Keratinocyte (primary cell): ENCODE data around the gene CUEDC2. TPM values are rescaled to one million over a fixed set of nuclear protein-coding genes. Genes with fewer than 3 reads are reported as not detected.

Source experiments
- DNase-seq: peaks from one replicate; pipeline ENCODE4 v3.0.0-alpha.2; 2011; ENCODE audit warnings: low read depth, missing footprints, low spot score
- FAIRE-seq: peaks from 2 replicates; lab custom pipeline; 2011; peaks lifted over from hg19 to GRCh38; lab: Jason Lieb, UNC
- H2AFZ ChIP-seq: 2 replicates; pipeline ENCODE4 v1.6.0; 2012; ENCODE audit warnings: low read length, control low read depth, inconsistent platforms; ENCODE audit not compliant: control insufficient read depth
- H3K27ac ChIP-seq: 2 replicates; pipeline ENCODE4 v1.5.1; 2011; ENCODE audit warnings: low read length; ENCODE audit not compliant: control insufficient read depth, insufficient read depth
- H3K27me3 ChIP-seq: 3 replicates; pipeline ENCODE4 v1.6.0; 2011; ENCODE audit warnings: low read length; ENCODE audit not compliant: control insufficient read depth, insufficient read depth; ENCODE audit errors: extremely low read depth
- H3K36me3 ChIP-seq, 2 experiments: 2 replicates in 1 of 2; 3 replicates in 1 of 2; pipeline ENCODE4 v1.5.1; 2011; ENCODE audit warnings: low read length in 2 of 2, mild to moderate bottlenecking in 1 of 2; ENCODE audit not compliant: control insufficient read depth in 2 of 2, insufficient read depth in 2 of 2; ENCODE audit errors: extremely low read depth in 1 of 2
- H3K4me1 ChIP-seq: 3 replicates; pipeline ENCODE4 v1.5.1; 2011; ENCODE audit warnings: low read length; ENCODE audit not compliant: control insufficient read depth, insufficient read depth; ENCODE audit errors: extremely low read depth
- H3K4me2 ChIP-seq: 3 replicates; pipeline ENCODE4 v1.6.0; 2011; ENCODE audit warnings: low read depth, low read length; ENCODE audit not compliant: control insufficient read depth, insufficient read depth; ENCODE audit errors: extremely low read depth
- H3K4me3 ChIP-seq, 3 experiments: fragments of 200-600 bp in 1 of 3; sonication (generic) in 1 of 3; 2 replicates in 2 of 3; 3 replicates in 1 of 3; pipeline ENCODE4 v1.5.1; 2011 to 2016; ENCODE audit warnings: low read length in 3 of 3, mild to moderate bottlenecking in 3 of 3, control low read depth in 2 of 3, inconsistent platforms in 1 of 3, low read depth in 1 of 3, mixed read lengths in 1 of 3, mixed run types in 1 of 3, moderate library complexity in 1 of 3; ENCODE audit not compliant: control insufficient read depth in 2 of 3, insufficient read depth in 2 of 3; ENCODE audit errors: extremely low read depth in 1 of 3
- H3K79me2 ChIP-seq: 2 replicates; pipeline ENCODE4 v1.6.0; 2012; ENCODE audit warnings: low read length; ENCODE audit not compliant: control insufficient read depth, insufficient read depth
- H3K9ac ChIP-seq: 3 replicates; pipeline ENCODE4 v1.6.0; 2011; ENCODE audit warnings: low read length; ENCODE audit not compliant: control insufficient read depth, insufficient read depth; ENCODE audit errors: extremely low read depth
- H3K9me1 ChIP-seq: 3 replicates; pipeline ENCODE4 v1.6.0; 2011; ENCODE audit warnings: low read length; ENCODE audit not compliant: control insufficient read depth, insufficient read depth; ENCODE audit errors: extremely low read depth
- H3K9me3 ChIP-seq: 2 replicates; pipeline ENCODE4 v1.5.1; 2012; ENCODE audit warnings: low read depth, low read length; ENCODE audit not compliant: control insufficient read depth
- H4K20me1 ChIP-seq: 3 replicates; pipeline ENCODE4 v1.6.0; 2011; ENCODE audit warnings: low read length; ENCODE audit not compliant: control insufficient read depth, insufficient read depth; ENCODE audit errors: extremely low read depth
- CTCF ChIP-seq, 3 experiments: IDR thresholded peaks in 1 of 3; conservative IDR thresholded peaks in 1 of 3; optimal IDR thresholded peaks in 1 of 3; 2 replicates in 2 of 3; 3 replicates in 1 of 3; pipeline versions ENCODE3 to v1.5.1; 2011; ENCODE audit warnings: low read length in 3 of 3, mild to moderate bottlenecking in 3 of 3, moderate library complexity in 2 of 3, control low read depth in 1 of 3, inconsistent platforms in 1 of 3; ENCODE audit not compliant: insufficient read depth in 2 of 3; ENCODE audit errors: extremely low read depth in 1 of 3
- EZH2 ChIP-seq: IDR thresholded peaks from one replicate; pipeline ENCODE4 v1.6.1; 2012; ENCODE audit warnings: inconsistent platforms, mild to moderate bottlenecking, low read length, moderate library complexity
- dilution Hi-C: fragments of 300-500 bp; cut with MboI; formaldehyde crosslinking; loops from one replicate; pipeline ENCODE4 v1.7.0; 2020; ENCODE audit warnings: low sequenced_read_pairs; ENCODE audit not compliant: extremely low pct_ligation_motif_present
- polyA plus RNA-seq, 5 experiments: library from polyadenylated mRNA; depleted of rRNA in 3 of 5; stranded (reverse) in 3 of 5; stranded (forward) in 1 of 5; unstranded in 1 of 5; fragments of >200 nt; gene quantifications; 1 replicate in 1 of 5; 2 replicates in 3 of 5; 3 replicates in 1 of 5; pipeline versions ENCODE4 v1.2.1 to v1.2.3, GENCODE V29; 2011 to 2012; ENCODE audit warnings: missing spikeins in 2 of 5, low read depth in 1 of 5, low replicate concordance in 1 of 5

CUEDC2 gene
- polyA plus RNA-seq, 1 donor (not counting 4 experiments of a cell fraction or from before 2014, with no cell fraction given): 46.6 TPM

- Histone ChIP-seq H3K27me3 (no peaks in the 10 kb centered on the region), H3K9me3 (no peaks in the 10 kb centered on the region), H3K79me2 (no peaks in the 10 kb centered on the region), H3K9ac (no peak overlapping the region), H3K36me3 (peaks cover 0 to 9% of the 10 kb centered on the region in 2 experiments), H3K9me1 (no peaks in the 10 kb centered on the region), H2AFZ (no peak overlapping the region), H3K4me2 (no peak overlapping the region), H3K4me3 (no peak overlapping the region), H4K20me1 (no peaks in the 10 kb centered on the region), H3K4me1 (no peaks in the 10 kb centered on the region), H3K27ac (no peak overlapping the region)
- dilution Hi-C loops: no loop called here
- FAIRE-seq (no peak), DNase-seq (no peak)
- TF ChIP-seq EZH2 (no peak), CTCF (optimal IDR thresholded peaks at IDR 0.05 in 1 of 3, IDR thresholded peaks at IDR 0.05 in 1 of 3, conservative IDR thresholded peaks at IDR 0.05 in 1 of 3; ENCODE audit: extremely low read depth in 1 of 3, insufficient read depth in 2 of 3, low read length in 3 of 3) (no peak)
These were observed 43.2 kb upstream of the CUEDC2 start for GRCh38 chr10:102475451-102476040.

- FAIRE-seq (no peak), DNase-seq (no peak)
- Histone ChIP-seq H3K27ac (no peak overlapping the region), H3K4me3 (no peak overlapping the region), H3K9me3 (no peaks in the 10 kb centered on the region), H3K9me1 (no peaks in the 10 kb centered on the region), H3K27me3 (no peaks in the 10 kb centered on the region), H3K9ac (no peak overlapping the region), H2AFZ (no peak overlapping the region), H4K20me1 (no peaks in the 10 kb centered on the region), H3K4me2 (no peak overlapping the region), H3K4me1 (no peaks in the 10 kb centered on the region), H3K79me2 (no peaks in the 10 kb centered on the region), H3K36me3 (peaks cover 0 to 4% of the 10 kb centered on the region in 2 experiments)
- no peak for TF ChIP-seq EZH2
- no peak for TF ChIP-seq CTCF (optimal IDR thresholded peaks at IDR 0.05 in 1 of 3, IDR thresholded peaks at IDR 0.05 in 1 of 3, conservative IDR thresholded peaks at IDR 0.05 in 1 of 3; ENCODE audit: extremely low read depth in 1 of 3, insufficient read depth in 2 of 3, low read length in 3 of 3)
- dilution Hi-C loops: no loop called here
These were observed 41.3 kb upstream of the CUEDC2 start for GRCh38 chr10:102473445-102474331.
